CD14-positive monocyte (primary cell): ENCODE data around the gene KLRF1. TPM values are rescaled to one million over a fixed set of nuclear protein-coding genes. Genes with fewer than 3 reads are reported as not detected.

Experiments
- DNase-seq, 3 donors: peaks; one replicate each; pipeline ENCODE4 v3.0.0-alpha.2; 2011 to 2022
- H2AFZ ChIP-seq: 2 replicates; pipeline ENCODE4 v1.6.0; 2012; ENCODE audit warnings: mild to moderate bottlenecking, low read depth, low read length, inconsistent platforms; ENCODE audit not compliant: insufficient read depth, poor library complexity, severe bottlenecking
- H3K27ac ChIP-seq, 2 donors: 1 replicate in 1 of 2; 2 replicates in 1 of 2; pipeline ENCODE4 v1.5.1; 2012 to 2013; ENCODE audit warnings: low read length in 2 of 2, control low read depth in 1 of 2, inconsistent platforms in 1 of 2, low read depth in 1 of 2, mild to moderate bottlenecking in 1 of 2
- H3K27me3 ChIP-seq, 2 donors: one replicate each; pipeline versions ENCODE4 v1.6.0 to v1.6.1; 2011 to 2013; ENCODE audit warnings: low read length in 2 of 2; ENCODE audit not compliant: control insufficient read depth in 2 of 2, insufficient read depth in 2 of 2
- H3K36me3 ChIP-seq, 2 donors: replicated peaks in 1 of 2; 1 replicate in 1 of 2; 2 replicates in 1 of 2; pipeline versions ENCODE4 v1.5.1 to v1.6.1; 2012 to 2013; ENCODE audit warnings: low read length in 2 of 2, control low read depth in 1 of 2, inconsistent platforms in 1 of 2, mild to moderate bottlenecking in 1 of 2; ENCODE audit not compliant: insufficient read depth in 2 of 2, control insufficient read depth in 1 of 2
- H3K4me1 ChIP-seq, 2 donors: 1 replicate in 1 of 2; 2 replicates in 1 of 2; pipeline versions ENCODE4 v1.5.1 to v1.6.1; 2012 to 2013; ENCODE audit warnings: low read length in 2 of 2, control low read depth in 1 of 2, inconsistent platforms in 1 of 2, mild to moderate bottlenecking in 1 of 2, moderate library complexity in 1 of 2; ENCODE audit not compliant: insufficient read depth in 2 of 2, control insufficient read depth in 1 of 2
- H3K4me2 ChIP-seq: replicated peaks from 2 replicates; pipeline ENCODE3; 2012; ENCODE audit warnings: low read length, moderate library complexity, mild to moderate bottlenecking; ENCODE audit not compliant: poor library complexity, severe bottlenecking; ENCODE audit errors: extremely low read depth
- H3K4me3 ChIP-seq, 3 experiments: fragments of 200-600 bp in 1 of 3; sonication (generic) in 1 of 3; replicated peaks in 1 of 3; 1 replicate in 2 of 3; 2 replicates in 1 of 3; pipeline ENCODE4 v1.5.1; 2011 to 2013; ENCODE audit warnings: low read length in 3 of 3, mild to moderate bottlenecking in 3 of 3, control low read depth in 2 of 3, low read depth in 2 of 3, inconsistent platforms in 1 of 3, moderate library complexity in 1 of 3
- H3K79me2 ChIP-seq: 2 replicates; pipeline ENCODE4 v1.6.0; 2012; ENCODE audit warnings: mild to moderate bottlenecking, control low read depth, inconsistent platforms, low read length, moderate library complexity; ENCODE audit not compliant: insufficient read depth
- H3K9ac ChIP-seq: 2 replicates; pipeline ENCODE4 v1.6.0; 2017; ENCODE audit warnings: low read length, mild to moderate bottlenecking; ENCODE audit not compliant: insufficient read depth, poor library complexity, severe bottlenecking
- H3K9me3 ChIP-seq, 2 donors: replicated peaks in 1 of 2; 1 replicate in 1 of 2; 2 replicates in 1 of 2; pipeline versions ENCODE4 v1.5.1 to v1.6.1; 2012 to 2013; ENCODE audit warnings: low read length in 2 of 2, control low read depth in 1 of 2; ENCODE audit not compliant: control insufficient read depth in 1 of 2, insufficient read depth in 1 of 2
- H4K20me1 ChIP-seq: 2 replicates; pipeline ENCODE4 v1.6.0; 2012; ENCODE audit warnings: mild to moderate bottlenecking, low read length, control low read depth, moderate library complexity; ENCODE audit not compliant: insufficient read depth
- H3K27ac Mint-ChIP-seq, 7 donors: one replicate each; pipeline ENCODE4 v1.8.0; 2020; ENCODE audit warnings: mild to moderate bottlenecking in 7 of 7, mixed read lengths in 7 of 7, moderate library complexity in 6 of 7, inconsistent platforms in 2 of 7
- H3K27me3 Mint-ChIP-seq, 3 donors: one replicate each; pipeline ENCODE4 v1.8.0; 2021 to 2022; ENCODE audit warnings: low read depth in 3 of 3, mild to moderate bottlenecking in 3 of 3, mixed read lengths in 3 of 3, moderate library complexity in 3 of 3, inconsistent platforms in 1 of 3
- H3K36me3 Mint-ChIP-seq, 2 donors: one replicate each; pipeline ENCODE4 v1.8.0; 2020; ENCODE audit warnings: mixed read lengths in 2 of 2, inconsistent platforms in 1 of 2, mild to moderate bottlenecking in 1 of 2
- H3K4me1 Mint-ChIP-seq: one replicate; pipeline ENCODE4 v1.8.0; 2020; ENCODE audit warnings: mild to moderate bottlenecking, mixed read lengths
- H3K4me3 Mint-ChIP-seq, 2 donors: one replicate each; pipeline ENCODE4 v1.8.0; 2020; ENCODE audit warnings: mild to moderate bottlenecking in 2 of 2, mixed read lengths in 2 of 2, moderate library complexity in 1 of 2
- H3K9me3 Mint-ChIP-seq, 7 donors: one replicate each; pipeline ENCODE4 v1.8.0; 2020 to 2022; ENCODE audit warnings: mixed read lengths in 7 of 7, mild to moderate bottlenecking in 6 of 7, moderate library complexity in 6 of 7, inconsistent platforms in 2 of 7
- CTCF ChIP-seq: fragments of 200-600 bp; IDR thresholded peaks from one replicate; pipeline ENCODE4 v1.8.0; 2022; ENCODE audit warnings: antibody characterized with exemption, mild to moderate bottlenecking
- WGBS: methylation state at CpG from one replicate; pipeline ENCODE4 v1.1.5; 2013; ENCODE audit warnings: missing lambda C conversion rate; ENCODE audit not compliant: insufficient coverage; 5-methylcytosine and 5-hydroxymethylcytosine counted together
- intact Hi-C, 2 donors: fragments of 100-400 bp; cut with micrococcal nuclease; formaldehyde crosslinking; loops; one replicate each; pipeline versions ENCODE4 v1.15.0 to v1.15.1; 2023
- polyA plus RNA-seq, 3 donors: library from polyadenylated mRNA; depleted of rRNA in 1 of 3; unstranded in 2 of 3; stranded (reverse) in 1 of 3; fragments of 300-500 nt in 2 of 3; fragments of >200 nt in 1 of 3; fragmentation: Illumina TruSeq in 2 of 3; gene quantifications; 1 replicate in 2 of 3; 2 replicates in 1 of 3; pipeline ENCODE4 v1.2.3, GENCODE V29; 2012 to 2021

KLRF1 gene
- polyA plus RNA-seq, 3 donors, result 0.45 to 2.2 (median 1.0) TPM

GRCh38 chr12:9786726-9787717 is 40.3 kb upstream of the KLRF1 start:
- no peaks in the 10 kb centered on the region for H3K4me1 ChIP-seq
- Mint-ChIP-seq H3K27me3 (peaks cover 0 to 3% (median 0%) of the 10 kb centered on the region in 3 donors), H3K27ac (no peak overlapping the region), H3K9me3 (peaks cover 0 to 6% (median 4%) of the 10 kb centered on the region in 7 donors), H3K4me3 (no peak overlapping the region), H3K36me3 (no peaks in the 10 kb centered on the region), H3K4me1 (no peaks in the 10 kb centered on the region)
- H3K36me3 ChIP-seq, result no peaks in the 10 kb centered on the region
- H3K9me3 ChIP-seq, result no peaks in the 10 kb centered on the region
- no peak overlapping the region for H3K9ac ChIP-seq
- WGBS, result 80% methylated on average over 1 of the region's 6 CpGs
- no peak overlapping the region for H2AFZ ChIP-seq
- TF ChIP-seq CTCF, result no peak
- H3K4me3 ChIP-seq, result no peak overlapping the region
- H3K79me2 ChIP-seq, result no peaks in the 10 kb centered on the region
- intact Hi-C loops, result no loop called here
- no peaks in the 10 kb centered on the region for H4K20me1 ChIP-seq
- H3K4me2 ChIP-seq, result no peak overlapping the region
- no peaks in the 10 kb centered on the region for H3K27me3 ChIP-seq
- no peak for DNase-seq
- H3K27ac ChIP-seq, result no peak overlapping the region

GRCh38 chr12:9792185-9792900 is 34.9 kb upstream of the KLRF1 start:
- intact Hi-C loops, result no loop called here
- Histone ChIP-seq H3K4me3 (no peak overlapping the region), H3K27ac (no peak overlapping the region), H3K27me3 (no peaks in the 10 kb centered on the region), H3K9me3 (no peaks in the 10 kb centered on the region), H3K4me2 (no peak overlapping the region), H3K36me3 (no peaks in the 10 kb centered on the region), H2AFZ (no peak overlapping the region), H3K9ac (no peak overlapping the region), H3K79me2 (no peaks in the 10 kb centered on the region), H4K20me1 (no peaks in the 10 kb centered on the region), H3K4me1 (peaks cover 19 to 26% of the 10 kb centered on the region in 2 donors)
- WGBS, result no CpG with 5 or more reads among the region's 2 CpGs
- DNase-seq, result no peak
- Mint-ChIP-seq H3K36me3 (no peaks in the 10 kb centered on the region), H3K4me3 (no peak overlapping the region), H3K4me1 (peaks cover 39% of the 10 kb centered on the region), H3K9me3 (peaks cover 0 to 6% (median 3%) of the 10 kb centered on the region in 7 donors), H3K27ac (no peak overlapping the region), H3K27me3 (peaks cover 0 to 1% (median 0%) of the 10 kb centered on the region in 3 donors)
- no peak for TF ChIP-seq CTCF
